ENCODE data around the gene ARL2. TPM values are rescaled to one million over a fixed set of nuclear protein-coding genes. Genes with fewer than 3 reads are reported as not detected.

ARL2 gene
- total RNA-seq, result 73.4 TPM

GRCh38 chr11:65013888-65014725, at the start of gene ARL2:
ARL2 (plus strand) TSS chr11:65014160; CDS start chr11:65014208, 48 bp downstream.

GRCh38 chr11:64971421-64972233, 42.3 kb upstream of the ARL2 start, which contains the start of gene MAJIN:
MAJIN (minus strand) TSS chr11:64972108; CDS start chr11:64959405, 12,703 bp downstream.

GRCh38 chr11:64996710-64997380, 17.1 kb upstream of the ARL2 start, which contains the start of gene BATF2:
BATF2 (minus strand) TSS chr11:64996971; CDS start chr11:64996914, 57 bp downstream.

GRCh38 chr11:65027213-65028067, 13.5 kb downstream of the ARL2 start, which contains the start of gene SNX15:
SNX15 (plus strand) TSS chr11:65027439; CDS start chr11:65027538, 99 bp downstream.

GRCh38 chr11:65040847-65041622, 27.1 kb downstream of the ARL2 start, which contains the start of gene SAC3D1:
SAC3D1 (plus strand) TSS chr11:65041210; CDS start chr11:65041293, 83 bp downstream.

GRCh38 chr11:65058419-65059054, 44.6 kb downstream of the ARL2 start, which contains the start of gene NAALADL1:
NAALADL1 (minus strand) TSS chr11:65058553; CDS start chr11:65058521, 32 bp downstream.

Small RNA genes within 50 kb of the gene (small RNA-seq; reads per million reads assigned to genes)
- gene MIR6879, result not detected
- gene SNX15, result not detected

Other genes with a start within 250 kb of the ARL2 start
- gene SF1, start 235.6 kb upstream of the ARL2 start, total RNA-seq, result 75.2 TPM
- 17.1 TPM for gene MAP4K2, start 210.9 kb upstream of the ARL2 start, total RNA-seq
- 18.0 TPM for gene MEN1, start 203.6 kb upstream of the ARL2 start, total RNA-seq
- 2.1 TPM for gene CDC42BPG, start 169.5 kb upstream of the ARL2 start, total RNA-seq
- gene EHD1, start 135.5 kb upstream of the ARL2 start, total RNA-seq, result 39.0 TPM
- gene ATG2A, start 97.0 kb upstream of the ARL2 start, total RNA-seq, result 9.9 TPM
- 39.7 TPM for gene PPP2R5B, start 89.5 kb upstream of the ARL2 start, total RNA-seq
- not detected for gene GPHA2, start 78.3 kb upstream of the ARL2 start, total RNA-seq
- not detected for gene MAJIN, start 42.1 kb upstream of the ARL2 start, total RNA-seq
- gene BATF2, start 17.2 kb upstream of the ARL2 start, total RNA-seq, result not detected
- gene SNX15, start 13.3 kb downstream of the ARL2 start, total RNA-seq, result 16.4 TPM
- gene SAC3D1, start 27.1 kb downstream of the ARL2 start, total RNA-seq, result 6.9 TPM
- 4.2 TPM for gene NAALADL1, start 44.4 kb downstream of the ARL2 start, total RNA-seq
- 2.3 TPM for gene CDCA5, start 69.9 kb downstream of the ARL2 start, total RNA-seq
- 15.7 TPM for gene ZFPL1, start 70.1 kb downstream of the ARL2 start, total RNA-seq
- 125 TPM for gene VPS51, start 82.1 kb downstream of the ARL2 start, total RNA-seq
- gene TM7SF2, start 97.7 kb downstream of the ARL2 start, total RNA-seq, result 81.4 TPM
- 6.9 TPM for gene ZNHIT2, start 103.5 kb downstream of the ARL2 start, total RNA-seq
- gene FAU, start 108.0 kb downstream of the ARL2 start, total RNA-seq, result 229 TPM
- gene MRPL49, start 108.2 kb downstream of the ARL2 start, total RNA-seq, result 39.7 TPM
- gene SYVN1, start 120.4 kb downstream of the ARL2 start, total RNA-seq, result 11.1 TPM
- not detected for gene SPDYC, start 156.1 kb downstream of the ARL2 start, total RNA-seq
- gene CAPN1, start 167.8 kb downstream of the ARL2 start, total RNA-seq, result 64.6 TPM
- 1.8 TPM for gene POLA2, start 247.8 kb downstream of the ARL2 start, total RNA-seq